Measurements from ENCODE around the gene IL22.

- TF ChIP-seq POLR2A (IDR thresholded peaks at IDR 0.05) (no peak), CTCF (IDR thresholded peaks at IDR 0.05) (no peak)
Measured at GRCh38 chr12:68268967-68269366, 15.6 kb upstream of the IL22 start.

Data from transverse colon (tissue), 3 donors.